Neutrophil (primary cell): ENCODE results near the gene SPEG.
A peak's percentile ranks its signal among the peaks of the same experiment; 100 is the strongest.

Experiments used
- H3K27ac ChIP-seq: fragments of 200-600 bp; sonication (generic); 2 replicates; pipeline ENCODE4 v1.5.1; 2016; ENCODE audit warnings: mild to moderate bottlenecking, moderate library complexity
- H3K27me3 ChIP-seq: fragments of 200-600 bp; sonication (generic); 2 replicates; pipeline ENCODE4 v1.6.0; 2016; ENCODE audit warnings: mild to moderate bottlenecking
- H3K36me3 ChIP-seq: fragments of 200-600 bp; sonication (generic); 2 replicates; pipeline ENCODE4 v1.5.1; 2017
- H3K4me1 ChIP-seq, 2 experiments: fragments of 200-600 bp in 1 of 2; sonication (generic) in 1 of 2; 1 replicate in 1 of 2; 2 replicates in 1 of 2; pipeline versions ENCODE4 v1.5.1 to v1.6.1; 2013 to 2016; ENCODE audit warnings: low read depth in 1 of 2, low read length in 1 of 2, mild to moderate bottlenecking in 1 of 2, moderate library complexity in 1 of 2; ENCODE audit not compliant: control insufficient read depth in 1 of 2, insufficient read depth in 1 of 2
- H3K4me3 ChIP-seq, 2 experiments: fragments of 200-600 bp in 1 of 2; sonication (generic) in 1 of 2; 1 replicate in 1 of 2; 2 replicates in 1 of 2; pipeline ENCODE4 v1.5.1; 2013 to 2016; ENCODE audit warnings: low read depth in 1 of 2, low read length in 1 of 2, mild to moderate bottlenecking in 1 of 2, moderate library complexity in 1 of 2
- H3K9me3 ChIP-seq: fragments of 200-600 bp; sonication (generic); 2 replicates; pipeline ENCODE4 v1.5.1; 2016
- CTCF ChIP-seq: fragments of 200-600 bp; sonication (generic); IDR thresholded peaks from 2 replicates; pipeline ENCODE4 v1.5.1; 2016; ENCODE audit warnings: antibody characterized with exemption

The SPEG gene

GRCh38 chr2:219541611-219542180 lies 107.1 kb downstream of the SPEG start:
- Histone ChIP-seq H3K9me3 (no peaks in the 10 kb centered on the region), H3K27ac (no peak overlapping the region), H3K4me3 (peak overlapping the region; percentile 42 to 51), H3K4me1 (peaks cover 15 to 23% of the 10 kb centered on the region in 2 experiments), H3K36me3 (no peaks in the 10 kb centered on the region), H3K27me3 (peaks cover 83% of the 10 kb centered on the region)
- TF ChIP-seq CTCF = peak; percentile 80

DNA sequence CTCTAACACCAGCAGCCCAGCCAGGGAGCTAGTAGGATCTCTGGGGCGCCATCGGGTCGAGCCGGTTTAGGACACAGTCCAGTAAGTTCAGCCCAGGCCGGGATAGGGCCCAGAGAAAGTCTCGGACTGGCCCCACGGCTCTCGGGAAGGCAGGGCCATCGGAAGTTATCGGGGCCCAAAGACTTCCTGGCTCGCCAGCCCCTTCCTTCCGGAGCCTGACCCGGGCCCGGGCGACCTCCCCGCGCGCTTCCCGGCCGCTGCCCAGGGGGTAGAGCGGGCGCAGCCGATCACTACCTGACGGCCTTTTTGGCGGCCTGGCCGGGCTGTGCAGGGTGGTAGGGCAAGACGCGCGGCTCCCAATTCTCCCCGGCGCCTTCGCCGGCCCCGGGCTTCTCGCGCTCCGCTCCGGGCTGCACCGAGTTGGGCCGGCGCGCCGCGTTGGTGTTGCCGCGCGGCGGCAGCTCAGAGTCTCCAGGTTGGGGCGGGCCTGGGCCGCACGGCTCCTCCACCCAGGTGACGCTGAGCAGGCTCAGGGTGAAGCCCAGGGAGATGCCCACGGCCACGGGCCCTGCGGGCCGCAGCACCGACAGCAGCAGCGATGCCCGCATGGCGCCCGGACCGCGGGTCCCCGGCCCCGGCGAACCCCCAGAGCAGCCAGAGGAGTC lies 108.4 kb downstream of the SPEG start:
- H3K27ac ChIP-seq = peak overlapping the region; percentile 35
- no peaks in the 10 kb centered on the region for H3K36me3 ChIP-seq
- peaks cover 86% of the 10 kb centered on the region for H3K27me3 ChIP-seq
- H3K4me1 ChIP-seq = peaks cover 15 to 23% of the 10 kb centered on the region in 2 experiments
- H3K9me3 ChIP-seq = no peaks in the 10 kb centered on the region
- no peak for TF ChIP-seq CTCF
- peak overlapping the region; percentile 66 to 79 for H3K4me3 ChIP-seq

GRCh38 chr2:219543596-219544358 lies 109.1 kb downstream of the SPEG start, which contains the start of the genes CHPF and TMEM198:
Gene CHPF, minus strand, starts transcription at chr2:219543809. Its CDS starts 271 bp downstream, at chr2:219543538.
Gene TMEM198, plus strand, starts transcription at chr2:219544028. Its CDS starts 700 bp downstream, at chr2:219544728.
- H3K4me1 ChIP-seq = peaks cover 15 to 23% of the 10 kb centered on the region in 2 experiments
- no peak for TF ChIP-seq CTCF

GRCh38 chr2:219544567-219544966 lies 109.9 kb downstream of the SPEG start:
- Histone ChIP-seq H3K27ac (no peak overlapping the region), H3K27me3 (peaks cover 98% of the 10 kb centered on the region)

More at GRCh38 chr2:219543596-219544358, 109.1 kb downstream of the SPEG start, which contains the start of the genes CHPF and TMEM198:
- Histone ChIP-seq H3K27ac (peak within 1 kb of the TSS; percentile 35), H3K9me3 (no peaks in the 10 kb centered on the region), H3K36me3 (no peaks in the 10 kb centered on the region), H3K4me3 (peak within 1 kb of the TSS; percentile 66 to 79), H3K27me3 (peaks cover 90% of the 10 kb centered on the region)

More at GRCh38 chr2:219544567-219544966, 109.9 kb downstream of the SPEG start:
- Histone ChIP-seq H3K9me3 (no peaks in the 10 kb centered on the region), H3K4me1 (peaks cover 15 to 23% of the 10 kb centered on the region in 2 experiments), H3K4me3 (no peak overlapping the region), H3K36me3 (no peaks in the 10 kb centered on the region)
- no peak for TF ChIP-seq CTCF
